ENCODE measurements around the gene PAX6. TPM values are rescaled to one million over a fixed set of nuclear protein-coding genes. Genes with fewer than 3 reads are reported as not detected.
A peak's percentile ranks its signal among the peaks of the same experiment; 100 is the strongest.

Gene PAX6
- total RNA-seq, 1 experiment from 2014 or later: 0.43 TPM

- Mint-ChIP-seq H3K4me3 (ENCODE audit: unreplicated experiment) (peak overlapping the region; percentile 88), H3K9me3 (ENCODE audit: unreplicated experiment) (no peaks in the 10 kb centered on the region), H3K4me1 (ENCODE audit: low read depth, unreplicated experiment) (peaks cover 21% of the 10 kb centered on the region), H3K27me3 (ENCODE audit: insufficient read depth, unreplicated experiment) (peaks cover 47% of the 10 kb centered on the region), H3K27ac (ENCODE audit: unreplicated experiment) (no peak overlapping the region), H3K36me3 (ENCODE audit: insufficient read depth, unreplicated experiment) (peaks cover 16% of the 10 kb centered on the region)
- no peak overlapping the region for H3K4me3 ChIP-seq (ENCODE audit: low read depth, low read length)
- H3K4me1 ChIP-seq: peaks cover 27% of the 10 kb centered on the region
- ChIA-PET CTCF (no interaction called here), POLR2A (no interaction called here)
- TF ChIP-seq CTCF (IDR thresholded peaks at IDR 0.05; ENCODE audit: insufficient read depth in 1 of 2, low read depth in 1 of 2, low read length in 1 of 2, severe bottlenecking in 1 of 2, unreplicated experiment in 1 of 2): no peak
- intact Hi-C loops (cut with micrococcal nuclease; ENCODE audit: unreplicated experiment): no loop called here
- H3K9me3 ChIP-seq: no peaks in the 10 kb centered on the region
- no peak for DNase-seq
- peaks cover 17% of the 10 kb centered on the region for H3K27me3 ChIP-seq (replicated peaks; ENCODE audit: control insufficient read depth, insufficient read depth, low read length)
- H3K36me3 ChIP-seq (ENCODE audit: control insufficient read depth, insufficient read depth, low read length): no peaks in the 10 kb centered on the region; the same call in 1 of the 2 replicates
- no TSS peak for BruUV-seq (replicated peaks)
These were observed 2.2 kb downstream of the PAX6 start for GRCh38 chr11:31808721-31809540.

GRCh38 chr11:31807799-31808667 lies 3.1 kb downstream of the PAX6 start:
- H3K27me3 ChIP-seq (replicated peaks; ENCODE audit: control insufficient read depth, insufficient read depth, low read length): peaks cover 16% of the 10 kb centered on the region
- Mint-ChIP-seq H3K36me3 (ENCODE audit: insufficient read depth, unreplicated experiment) (peaks cover 16% of the 10 kb centered on the region), H3K9me3 (ENCODE audit: unreplicated experiment) (no peaks in the 10 kb centered on the region), H3K4me3 (ENCODE audit: unreplicated experiment) (no peak overlapping the region), H3K4me1 (ENCODE audit: low read depth, unreplicated experiment) (peaks cover 21% of the 10 kb centered on the region), H3K27ac (ENCODE audit: unreplicated experiment) (no peak overlapping the region), H3K27me3 (ENCODE audit: insufficient read depth, unreplicated experiment) (peaks cover 56% of the 10 kb centered on the region)
- intact Hi-C loops (cut with micrococcal nuclease; ENCODE audit: unreplicated experiment): no loop called here
- no peak for DNase-seq
- ChIA-PET POLR2A (no interaction called here), CTCF (no interaction called here)
- H3K4me3 ChIP-seq (ENCODE audit: low read depth, low read length): no peak overlapping the region
- no peak for TF ChIP-seq CTCF (IDR thresholded peaks at IDR 0.05; ENCODE audit: insufficient read depth in 1 of 2, low read depth in 1 of 2, low read length in 1 of 2, severe bottlenecking in 1 of 2, unreplicated experiment in 1 of 2)
- no peaks in the 10 kb centered on the region; the same call in 1 of the 2 replicates for H3K36me3 ChIP-seq (ENCODE audit: control insufficient read depth, insufficient read depth, low read length)
- H3K4me1 ChIP-seq: peaks cover 23% of the 10 kb centered on the region
- no peaks in the 10 kb centered on the region for H3K9me3 ChIP-seq
- no TSS peak for BruUV-seq (replicated peaks)

GRCh38 chr11:31806928-31807798 lies 4.0 kb downstream of the PAX6 start:
- H3K9me3 ChIP-seq: no peaks in the 10 kb centered on the region
- Mint-ChIP-seq H3K27ac (ENCODE audit: unreplicated experiment) (no peak overlapping the region), H3K4me1 (ENCODE audit: low read depth, unreplicated experiment) (peaks cover 15% of the 10 kb centered on the region), H3K36me3 (ENCODE audit: insufficient read depth, unreplicated experiment) (peaks cover 10% of the 10 kb centered on the region), H3K9me3 (ENCODE audit: unreplicated experiment) (no peaks in the 10 kb centered on the region), H3K27me3 (ENCODE audit: insufficient read depth, unreplicated experiment) (peaks cover 59% of the 10 kb centered on the region), H3K4me3 (ENCODE audit: unreplicated experiment) (no peak overlapping the region)
- no peak for DNase-seq
- no peak overlapping the region for H3K4me3 ChIP-seq (ENCODE audit: low read depth, low read length)
- intact Hi-C loops (cut with micrococcal nuclease; ENCODE audit: unreplicated experiment): no loop called here
- no peak for TF ChIP-seq CTCF (IDR thresholded peaks at IDR 0.05; ENCODE audit: insufficient read depth in 1 of 2, low read depth in 1 of 2, low read length in 1 of 2, severe bottlenecking in 1 of 2, unreplicated experiment in 1 of 2)
- peaks cover 14% of the 10 kb centered on the region for H3K4me1 ChIP-seq
- H3K36me3 ChIP-seq (ENCODE audit: control insufficient read depth, insufficient read depth, low read length): no peaks in the 10 kb centered on the region; the same call in 1 of the 2 replicates
- BruUV-seq (replicated peaks): no TSS peak
- CTCF ChIA-PET: no interaction called here
- H3K27me3 ChIP-seq (replicated peaks; ENCODE audit: control insufficient read depth, insufficient read depth, low read length): peaks cover 10% of the 10 kb centered on the region
- POLR2A ChIA-PET: no interaction called here
